ENCODE measurements around the gene SETD1A.

The SETD1A gene

GRCh38 chr16:30996985-30997724 is 39.6 kb downstream of the SETD1A start:
- no peak for DNase-seq (ENCODE audit: low read depth)
- H3K4me3 ChIP-seq (ENCODE audit: control insufficient read depth, low read depth, low read length): peak overlapping the region; percentile 53
- TF ChIP-seq, protein P1, sequence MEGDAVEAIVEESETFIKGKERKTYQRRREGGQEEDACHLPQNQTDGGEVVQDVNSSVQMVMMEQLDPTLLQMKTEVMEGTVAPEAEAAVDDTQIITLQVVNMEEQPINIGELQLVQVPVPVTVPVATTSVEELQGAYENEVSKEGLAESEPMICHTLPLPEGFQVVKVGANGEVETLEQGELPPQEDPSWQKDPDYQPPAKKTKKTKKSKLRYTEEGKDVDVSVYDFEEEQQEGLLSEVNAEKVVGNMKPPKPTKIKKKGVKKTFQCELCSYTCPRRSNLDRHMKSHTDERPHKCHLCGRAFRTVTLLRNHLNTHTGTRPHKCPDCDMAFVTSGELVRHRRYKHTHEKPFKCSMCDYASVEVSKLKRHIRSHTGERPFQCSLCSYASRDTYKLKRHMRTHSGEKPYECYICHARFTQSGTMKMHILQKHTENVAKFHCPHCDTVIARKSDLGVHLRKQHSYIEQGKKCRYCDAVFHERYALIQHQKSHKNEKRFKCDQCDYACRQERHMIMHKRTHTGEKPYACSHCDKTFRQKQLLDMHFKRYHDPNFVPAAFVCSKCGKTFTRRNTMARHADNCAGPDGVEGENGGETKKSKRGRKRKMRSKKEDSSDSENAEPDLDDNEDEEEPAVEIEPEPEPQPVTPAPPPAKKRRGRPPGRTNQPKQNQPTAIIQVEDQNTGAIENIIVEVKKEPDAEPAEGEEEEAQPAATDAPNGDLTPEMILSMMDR (IDR thresholded peaks at IDR 0.05; ENCODE audit: control insufficient read depth, insufficient read depth, low read depth, low read length, missing control alignments): no peak

- TF ChIP-seq, protein P1 (IDR thresholded peaks at IDR 0.05; ENCODE audit: control insufficient read depth, insufficient read depth, low read depth, low read length, missing control alignments): no peak
- no peak for DNase-seq (ENCODE audit: low read depth)
- H3K4me3 ChIP-seq (ENCODE audit: control insufficient read depth, low read depth, low read length): peak overlapping the region; percentile 53
These were observed 40.5 kb downstream of the SETD1A start for GRCh38 chr16:30997725-30998711.

GRCh38 chr16:30998852-30999761 is 41.6 kb downstream of the SETD1A start:
- TF ChIP-seq, protein P1 (IDR thresholded peaks at IDR 0.05; ENCODE audit: control insufficient read depth, insufficient read depth, low read depth, low read length, missing control alignments): no peak
- DNase-seq (ENCODE audit: low read depth): no peak
- H3K4me3 ChIP-seq (ENCODE audit: control insufficient read depth, low read depth, low read length): no peak overlapping the region

- TF ChIP-seq, protein P1 (IDR thresholded peaks at IDR 0.05; ENCODE audit: control insufficient read depth, insufficient read depth, low read depth, low read length, missing control alignments): no peak
These were observed 43.3 kb downstream of the SETD1A start for GRCh38 chr16:31000671-31001382.

DNA sequence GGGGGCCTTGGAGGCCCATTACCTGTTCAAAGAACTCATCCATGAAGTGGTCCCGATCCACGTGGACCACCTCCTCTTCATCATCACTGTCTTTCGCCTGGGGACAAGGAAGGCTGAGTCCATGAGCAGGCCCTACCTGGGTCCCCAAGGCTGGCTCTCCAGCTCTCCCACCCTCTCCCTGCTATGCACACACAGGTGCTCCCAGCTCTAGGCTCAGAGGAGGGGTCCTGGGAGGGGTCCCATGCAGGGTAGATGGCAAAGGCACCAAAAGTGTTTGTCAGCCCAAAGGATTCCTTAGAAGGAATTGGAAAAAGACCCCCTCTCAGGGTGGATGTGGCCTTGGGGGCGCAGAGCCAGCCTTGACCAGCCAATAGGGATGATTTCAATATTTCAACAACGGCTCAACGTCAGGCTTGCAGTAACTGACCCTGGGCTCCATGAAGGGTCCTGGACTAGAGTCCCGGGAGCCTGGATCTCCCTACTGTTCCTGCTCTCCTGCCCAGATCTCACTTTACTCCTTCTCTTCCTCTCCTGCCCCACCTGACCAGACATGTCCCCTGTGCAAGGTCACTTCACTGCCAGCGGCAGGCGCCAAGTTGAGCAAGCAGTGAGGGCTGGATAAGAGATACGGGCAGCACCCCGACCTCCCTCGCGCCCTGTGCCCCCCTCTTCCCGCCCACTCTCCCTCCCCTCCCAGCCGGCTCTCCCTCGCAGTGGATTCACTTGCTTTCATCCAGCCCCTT is 44.1 kb downstream of the SETD1A start:
- TF ChIP-seq, protein P1 (IDR thresholded peaks at IDR 0.05; ENCODE audit: control insufficient read depth, insufficient read depth, low read depth, low read length, missing control alignments): no peak
- no peak overlapping the region for H3K4me3 ChIP-seq (ENCODE audit: control insufficient read depth, low read depth, low read length)
- DNase-seq (ENCODE audit: low read depth): no peak

More at GRCh38 chr16:31000671-31001382, 43.3 kb downstream of the SETD1A start:
- no peak for DNase-seq (ENCODE audit: low read depth)
- no peak overlapping the region for H3K4me3 ChIP-seq (ENCODE audit: control insufficient read depth, low read depth, low read length)

All from AG09309 (cell line).